H1 (cell line): ENCODE measurements around the gene FBP1. TPM values are rescaled to one million over a fixed set of nuclear protein-coding genes. Genes with fewer than 3 reads are reported as not detected.

Source experiments
- CTCF ChIA-PET: fragments of 300-600 bp; sonication (Branson Sonifier 250); formaldehyde crosslinking; loops from one replicate; lab custom pipeline; 2021; ENCODE audit not compliant: partially characterized antibody; lab: Charles Lee
- POLR2A ChIA-PET: fragments of 300-600 bp; sonication (Branson Sonifier 250); formaldehyde crosslinking; loops from one replicate; lab custom pipeline; 2021; ENCODE audit warnings: inconsistent platforms; ENCODE audit not compliant: partially characterized antibody; lab: Charles Lee
- DNase-seq, 2 experiments: peaks; one replicate each; pipeline versions ENCODE4 v3.0.0 to v3.0.0-alpha.2; 2010 to 2022; ENCODE audit warnings: low spot score in 2 of 2, low read depth in 1 of 2, mixed read lengths in 1 of 2
- FAIRE-seq: peaks from 2 replicates; lab custom pipeline; 2011; peaks lifted over from hg19 to GRCh38; lab: Jason Lieb, UNC
- H2AFZ ChIP-seq: 2 replicates; pipeline ENCODE4 v1.8.1; 2012; ENCODE audit warnings: low read length, inconsistent platforms
- H2AK5ac ChIP-seq: 2 replicates; pipeline ENCODE4 v1.6.1; 2013; ENCODE audit warnings: low read depth, low read length
- H2BK120ac ChIP-seq: replicated peaks from 2 replicates; pipeline ENCODE3; 2013; ENCODE audit warnings: low read depth, low read length, inconsistent platforms
- H2BK12ac ChIP-seq: 2 replicates; pipeline ENCODE4 v1.6.1; 2013; ENCODE audit warnings: low read depth, low read length
- H2BK15ac ChIP-seq: 2 replicates; pipeline ENCODE4 v1.6.1; 2013; ENCODE audit warnings: low read length
- H2BK20ac ChIP-seq: 2 replicates; pipeline ENCODE4 v1.6.1; 2013; ENCODE audit warnings: low read length
- H2BK5ac ChIP-seq: 2 replicates; pipeline ENCODE4 v1.6.1; 2013; ENCODE audit warnings: low read depth, low read length
- H3K14ac ChIP-seq: 2 replicates; pipeline ENCODE4 v1.6.1; 2013; ENCODE audit warnings: inconsistent platforms; ENCODE audit not compliant: insufficient read length
- H3K18ac ChIP-seq: 2 replicates; pipeline ENCODE4 v1.6.1; 2013; ENCODE audit warnings: low read length; ENCODE audit errors: extremely low read depth
- H3K23ac ChIP-seq: 2 replicates; pipeline ENCODE4 v1.6.1; 2013; ENCODE audit warnings: inconsistent platforms; ENCODE audit not compliant: insufficient read length
- H3K23me2 ChIP-seq: 2 replicates; pipeline ENCODE4 v1.6.1; 2013; ENCODE audit warnings: low read depth, low read length
- H3K27ac ChIP-seq: 2 replicates; pipeline ENCODE4 v1.6.1; 2011; ENCODE audit warnings: low read depth, low read length, inconsistent platforms
- H3K27me3 ChIP-seq, 4 experiments: replicated peaks in 1 of 4; 1 replicate in 1 of 4; 2 replicates in 3 of 4; pipeline versions ENCODE4 v1.6.1 to v1.8.1; 2011 to 2013; ENCODE audit warnings: low read length in 3 of 4, mild to moderate bottlenecking in 3 of 4, inconsistent platforms in 2 of 4, mixed read lengths in 2 of 4, moderate library complexity in 1 of 4; ENCODE audit not compliant: control insufficient read depth in 3 of 4, insufficient read depth in 3 of 4; ENCODE audit errors: extremely low read depth in 1 of 4
- H3K36me3 ChIP-seq, 4 experiments: 2 replicates each; pipeline versions ENCODE4 v1.6.1 to v1.8.1; 2011 to 2013; ENCODE audit warnings: mild to moderate bottlenecking in 4 of 4, low read length in 3 of 4, moderate library complexity in 2 of 4, control low read depth in 1 of 4, inconsistent platforms in 1 of 4; ENCODE audit not compliant: insufficient read depth in 4 of 4, control insufficient read depth in 2 of 4
- H3K4ac ChIP-seq: replicated peaks from 2 replicates; pipeline ENCODE3; 2013; ENCODE audit warnings: low read length, low read depth, mixed read lengths, inconsistent platforms; ENCODE audit not compliant: insufficient read length
- H3K4me1 ChIP-seq, 4 experiments: replicated peaks in 1 of 4; 1 replicate in 1 of 4; 2 replicates in 3 of 4; pipeline versions ENCODE4 v1.6.1 to v1.8.1; 2011 to 2013; ENCODE audit warnings: low read length in 3 of 4, inconsistent platforms in 2 of 4, mixed read lengths in 1 of 4; ENCODE audit not compliant: insufficient read depth in 4 of 4, control insufficient read depth in 3 of 4
- H3K4me2 ChIP-seq, 2 experiments: 2 replicates each; pipeline versions ENCODE4 v1.6.1 to v1.8.1; 2011 to 2013; ENCODE audit warnings: low read depth in 2 of 2, low read length in 2 of 2, control low read depth in 1 of 2, inconsistent platforms in 1 of 2, mild to moderate bottlenecking in 1 of 2; ENCODE audit not compliant: insufficient read depth in 1 of 2
- H3K4me3 ChIP-seq, 4 experiments: fragments of 200-600, 300-600 bp in 1 of 4; sonication (generic), shearing (Covaris generic), sonication (Bioruptor Twin) in 1 of 4; 2 replicates each; pipeline versions ENCODE4 v1.5.1 to v1.8.1; 2011 to 2016; ENCODE audit warnings: low read length in 4 of 4, low read depth in 3 of 4, control low read depth in 2 of 4, inconsistent platforms in 2 of 4, mild to moderate bottlenecking in 2 of 4, mixed read lengths in 1 of 4, moderate library complexity in 1 of 4; ENCODE audit not compliant: insufficient read depth in 2 of 4; ENCODE audit errors: extremely low read depth in 1 of 4
- H3K56ac ChIP-seq: replicated peaks from 2 replicates; pipeline ENCODE3; 2013; ENCODE audit warnings: low read depth, mild to moderate bottlenecking, mixed read lengths, low read length, inconsistent platforms; ENCODE audit not compliant: insufficient read length
- H3K79me1 ChIP-seq: 2 replicates; pipeline ENCODE4 v1.6.1; 2013; ENCODE audit warnings: low read depth, low read length, control low read depth
- H3K79me2 ChIP-seq, 2 experiments: 2 replicates each; pipeline versions ENCODE4 v1.6.1 to v1.8.1; 2012 to 2013; ENCODE audit warnings: low read length in 2 of 2, mild to moderate bottlenecking in 2 of 2, inconsistent platforms in 1 of 2; ENCODE audit not compliant: insufficient read depth in 2 of 2, control insufficient read depth in 1 of 2
- H3K9ac ChIP-seq, 4 experiments: replicated peaks in 1 of 4; 1 replicate in 1 of 4; 2 replicates in 3 of 4; pipeline versions ENCODE4 v1.6.1 to v1.8.1; 2011 to 2013; ENCODE audit warnings: low read depth in 3 of 4, low read length in 3 of 4, control low read depth in 2 of 4, mild to moderate bottlenecking in 2 of 4, moderate library complexity in 2 of 4, inconsistent platforms in 1 of 4; ENCODE audit errors: extremely low read depth in 1 of 4
- H3K9me3 ChIP-seq, 2 experiments: 2 replicates each; pipeline versions ENCODE4 v1.6.1 to v1.8.1; 2012 to 2013; ENCODE audit warnings: mild to moderate bottlenecking in 2 of 2, moderate library complexity in 2 of 2, control low read depth in 1 of 2, inconsistent platforms in 1 of 2, low read depth in 1 of 2, low read length in 1 of 2, mixed read lengths in 1 of 2; ENCODE audit not compliant: insufficient read depth in 2 of 2
- H4K20me1 ChIP-seq, 2 experiments: replicated peaks in 1 of 2; 2 replicates each; pipeline versions ENCODE3 to v1.8.1; 2011 to 2013; ENCODE audit warnings: inconsistent platforms in 2 of 2, low read length in 2 of 2, mild to moderate bottlenecking in 1 of 2; ENCODE audit not compliant: insufficient read depth in 2 of 2, control insufficient read depth in 1 of 2
- H4K5ac ChIP-seq: 2 replicates; pipeline ENCODE4 v1.6.1; 2013; ENCODE audit warnings: low read length, low read depth, mixed read lengths, inconsistent platforms; ENCODE audit not compliant: insufficient read length
- H4K8ac ChIP-seq: 2 replicates; pipeline ENCODE4 v1.8.0; 2013; ENCODE audit warnings: mild to moderate bottlenecking, moderate library complexity, low read length, inconsistent platforms; ENCODE audit not compliant: insufficient read depth; ENCODE audit errors: extremely low read depth
- H4K91ac ChIP-seq: replicated peaks from 2 replicates; pipeline ENCODE3; 2013; ENCODE audit warnings: low read length, mixed read lengths, inconsistent platforms; ENCODE audit not compliant: insufficient read length
- CBX8 ChIP-seq: fragments of 300-800, 300-1000 bp; sonication (generic); IDR thresholded peaks from 2 replicates; pipeline ENCODE4 v1.7.1; 2016; ENCODE audit warnings: low read depth, low read length, borderline replicate concordance
- EGR1 ChIP-seq: IDR thresholded peaks from 2 replicates; pipeline ENCODE4 v1.6.1; 2011; ENCODE audit warnings: low read depth, low read length, borderline replicate concordance
- GABPA ChIP-seq: IDR thresholded peaks from 2 replicates; pipeline ENCODE4 v1.6.1; 2011; ENCODE audit warnings: mild to moderate bottlenecking, low read length, moderate library complexity, borderline replicate concordance; ENCODE audit not compliant: insufficient read depth
- JUND ChIP-seq: IDR thresholded peaks from 2 replicates; pipeline ENCODE4 v1.6.1; 2011; ENCODE audit warnings: mild to moderate bottlenecking, improper control_type of control experiment, low read length
- SIX5 ChIP-seq: IDR thresholded peaks from 2 replicates; pipeline ENCODE4 v1.6.1; 2011; ENCODE audit warnings: mild to moderate bottlenecking, low read depth, low read length
- WGBS, 2 experiments: shearing (Covaris generic) in 1 of 2; methylation state at CpG; one replicate each; pipeline versions ENCODE4 v1.1.6 to v1.1.7; 2013 to 2015; ENCODE audit warnings: low lambda C conversion rate in 2 of 2, mixed read lengths in 2 of 2, inconsistent platforms in 1 of 2, low coverage in 1 of 2, missing lambda C conversion rate in 1 of 2; ENCODE audit not compliant: insufficient replicate concordance in 2 of 2, insufficient coverage in 1 of 2, insufficient read length in 1 of 2; ENCODE audit errors: extremely low coverage in 1 of 2, missing lambda C conversion rate in 1 of 2; 5-methylcytosine and 5-hydroxymethylcytosine counted together
- polyA plus RNA-seq, 7 experiments: library from polyadenylated mRNA; depleted of rRNA in 3 of 7; stranded (reverse) in 5 of 7; unstranded in 2 of 7; fragments of >200 nt in 5 of 7; fragments of 200-250 nt in 2 of 7; gene quantifications; 1 replicate in 5 of 7; 2 replicates in 1 of 7; 4 replicates in 1 of 7; pipeline versions ENCODE4 v1.2.1 to v1.2.3, GENCODE V29; 2011 to 2013; ENCODE audit warnings: missing spikeins in 2 of 7, mixed read lengths in 2 of 7
- total RNA-seq: library from RNA; stranded (reverse); fragmentation: NEBNext Ultra II Directional; extraction: Animal tissue kit (Norgen Biotek cat#: 25700); gene quantifications from 2 replicates; pipeline ENCODE4 v1.2.1, GENCODE V29; 2021

FBP1 gene
- total and polyA plus RNA-seq, 2 of the 8 experiments (the other 6 are each of a cell fraction or from before 2014, with no cell fraction given), result 1.0 to 4.1 TPM

DNA sequence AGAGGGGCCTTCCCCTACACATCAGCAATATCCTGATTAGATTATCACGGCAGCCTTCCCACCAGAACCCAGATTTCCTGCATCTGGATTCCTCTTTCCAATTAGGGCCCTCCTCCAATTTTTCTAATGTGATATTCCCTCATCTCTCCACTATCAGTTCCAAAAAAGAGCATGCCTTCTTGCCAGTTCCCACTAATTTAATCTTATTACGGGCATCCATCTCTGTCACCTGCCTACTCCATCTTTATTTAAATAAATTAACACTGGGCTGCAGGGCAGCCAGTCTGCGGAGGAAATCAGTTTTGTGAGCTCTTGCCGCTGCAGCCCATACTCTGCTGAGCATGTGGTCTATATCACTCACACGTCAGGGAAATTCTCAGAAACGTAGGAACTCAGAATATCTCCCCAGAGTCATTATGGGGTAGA lies 29.1 kb downstream of the FBP1 start:
- no peak overlapping the region for H2BK15ac ChIP-seq
- H3K4me1 ChIP-seq, result peaks cover 4 to 10% (median 6%) of the 10 kb centered on the region in 4 experiments; a peak in 6 of 7 replicates
- H3K23me2 ChIP-seq, result no peaks in the 10 kb centered on the region
- H3K56ac ChIP-seq, result no peak overlapping the region
- no peaks in the 10 kb centered on the region for H3K79me1 ChIP-seq
- H4K91ac ChIP-seq, result no peak overlapping the region
- no peak overlapping the region for H2BK5ac ChIP-seq
- no peak overlapping the region for H3K4me2 ChIP-seq
- no peak overlapping the region for H3K14ac ChIP-seq
- no peak overlapping the region for H3K18ac ChIP-seq
- no peaks in the 10 kb centered on the region for H3K79me2 ChIP-seq
- WGBS, 2 experiments, result 95% methylated on average over 6 of the region's 6 CpGs; no CpG with 5 or more reads in 1 of the 2 experiments
- H3K23ac ChIP-seq, result no peak overlapping the region
- no peak overlapping the region for H4K8ac ChIP-seq
- no peak overlapping the region for H3K9ac ChIP-seq
- no peaks in the 10 kb centered on the region for H3K36me3 ChIP-seq
- no peak overlapping the region for H2AK5ac ChIP-seq
- H2BK12ac ChIP-seq, result no peak overlapping the region
- H2BK20ac ChIP-seq, result no peak overlapping the region
- no peak overlapping the region for H2AFZ ChIP-seq
- H2BK120ac ChIP-seq, result no peak overlapping the region
- H3K27me3 ChIP-seq, result no peaks in the 10 kb centered on the region; a peak in 1 of 7 replicates
- no peaks in the 10 kb centered on the region for H3K9me3 ChIP-seq
- no peaks in the 10 kb centered on the region for H4K20me1 ChIP-seq
- no peak overlapping the region for H3K27ac ChIP-seq
- H3K4me3 ChIP-seq, result no peak overlapping the region
- ChIA-PET CTCF (interaction anchor here (3.8 kb wide), 1 partner anchor 14 kb away, joined by 41 read pairs; no protein-coding TSS in a partner anchor), POLR2A (no interaction called here)
- TF ChIP-seq SIX5 (no peak), EGR1 (no peak), JUND (no peak), GABPA (no peak), CBX8 (no peak)
- no peak overlapping the region for H4K5ac ChIP-seq
- H3K4ac ChIP-seq, result no peak overlapping the region
- no peak for FAIRE-seq
- no peak for DNase-seq
